ENCODE measurements around the gene PLEKHA7.

The PLEKHA7 gene

GRCh38 chr11:16793009-16793408, 221.2 kb downstream of the PLEKHA7 start:
- H3K4me3 ChIP-seq (replicated peaks; ENCODE audit: low read depth, low read length) = no peak overlapping the region
- no peak for TF ChIP-seq CTCF (IDR thresholded peaks at IDR 0.05; ENCODE audit: low read length, missing control alignments)
- DNase-seq (ENCODE audit: low read depth) = no peak

DNA sequence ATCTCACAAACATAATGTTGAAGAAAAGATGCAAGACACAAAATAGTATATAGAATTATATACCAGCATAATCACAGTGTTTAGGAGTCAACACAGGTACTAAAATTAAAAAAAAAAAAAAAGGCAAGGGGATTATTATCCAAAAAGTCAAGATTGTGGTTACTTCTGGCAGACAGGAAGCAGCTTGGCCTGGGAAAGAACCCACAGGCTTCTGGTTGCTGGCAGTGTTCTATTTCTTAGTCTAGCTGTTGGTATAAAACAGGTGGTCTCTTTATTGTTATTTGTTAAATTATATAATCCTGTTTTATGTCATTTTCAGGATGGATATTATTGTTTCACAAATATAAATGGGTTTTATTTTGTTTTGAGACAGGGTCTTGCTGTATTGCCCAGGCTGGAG, 221.8 kb downstream of the PLEKHA7 start:
- no peak for TF ChIP-seq CTCF (IDR thresholded peaks at IDR 0.05; ENCODE audit: low read length, missing control alignments)
- DNase-seq (ENCODE audit: low read depth) = peak; percentile 44
- H3K4me3 ChIP-seq (replicated peaks; ENCODE audit: low read depth, low read length) = no peak overlapping the region

GRCh38 chr11:16791191-16791961, 222.8 kb downstream of the PLEKHA7 start:
- H3K4me3 ChIP-seq (replicated peaks; ENCODE audit: low read depth, low read length) = no peak overlapping the region
- DNase-seq (ENCODE audit: low read depth) = peak; percentile 97

DNA sequence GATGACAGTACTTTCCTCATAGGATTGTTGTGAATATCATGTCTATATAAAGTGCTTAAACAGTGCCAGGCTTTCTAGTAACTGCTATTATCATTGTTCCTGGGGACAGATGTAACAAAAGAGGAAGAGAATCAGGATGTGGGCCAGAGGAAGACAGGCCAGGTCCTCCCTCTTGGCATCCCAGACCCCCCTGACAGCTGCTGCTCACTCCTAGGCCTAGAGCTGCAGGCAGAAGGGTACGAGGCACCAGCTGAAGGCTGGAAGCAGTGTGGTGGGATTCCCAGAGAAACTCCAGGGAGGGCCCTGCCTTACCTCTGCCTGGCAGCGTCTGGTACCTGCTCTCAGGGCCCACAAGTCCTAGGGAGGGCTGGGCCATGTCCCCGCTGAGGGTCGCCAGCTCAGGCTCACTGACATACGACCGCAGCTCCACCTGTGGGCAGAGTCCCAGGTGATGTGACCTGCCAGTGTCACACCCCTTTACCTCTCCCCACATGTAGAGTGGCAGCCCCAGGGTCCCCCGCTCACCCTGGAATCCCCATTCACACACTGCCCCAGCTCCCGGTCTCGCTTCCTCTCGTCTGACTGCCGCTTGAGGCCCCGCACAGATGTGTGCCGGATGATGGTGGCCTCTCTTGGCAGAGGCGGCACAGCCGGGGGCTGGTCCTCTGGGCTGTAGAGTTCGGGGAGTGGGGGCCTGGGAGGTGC, 223.6 kb downstream of the PLEKHA7 start:
- DNase-seq (ENCODE audit: low read depth) = no peak
- TF ChIP-seq CTCF (IDR thresholded peaks at IDR 0.05; ENCODE audit: low read length, missing control alignments) = no peak
- no peak overlapping the region for H3K4me3 ChIP-seq (replicated peaks; ENCODE audit: low read depth, low read length)

More at GRCh38 chr11:16791191-16791961, 222.8 kb downstream of the PLEKHA7 start:
- no peak for TF ChIP-seq CTCF (IDR thresholded peaks at IDR 0.05; ENCODE audit: low read length, missing control alignments)

DNA sequence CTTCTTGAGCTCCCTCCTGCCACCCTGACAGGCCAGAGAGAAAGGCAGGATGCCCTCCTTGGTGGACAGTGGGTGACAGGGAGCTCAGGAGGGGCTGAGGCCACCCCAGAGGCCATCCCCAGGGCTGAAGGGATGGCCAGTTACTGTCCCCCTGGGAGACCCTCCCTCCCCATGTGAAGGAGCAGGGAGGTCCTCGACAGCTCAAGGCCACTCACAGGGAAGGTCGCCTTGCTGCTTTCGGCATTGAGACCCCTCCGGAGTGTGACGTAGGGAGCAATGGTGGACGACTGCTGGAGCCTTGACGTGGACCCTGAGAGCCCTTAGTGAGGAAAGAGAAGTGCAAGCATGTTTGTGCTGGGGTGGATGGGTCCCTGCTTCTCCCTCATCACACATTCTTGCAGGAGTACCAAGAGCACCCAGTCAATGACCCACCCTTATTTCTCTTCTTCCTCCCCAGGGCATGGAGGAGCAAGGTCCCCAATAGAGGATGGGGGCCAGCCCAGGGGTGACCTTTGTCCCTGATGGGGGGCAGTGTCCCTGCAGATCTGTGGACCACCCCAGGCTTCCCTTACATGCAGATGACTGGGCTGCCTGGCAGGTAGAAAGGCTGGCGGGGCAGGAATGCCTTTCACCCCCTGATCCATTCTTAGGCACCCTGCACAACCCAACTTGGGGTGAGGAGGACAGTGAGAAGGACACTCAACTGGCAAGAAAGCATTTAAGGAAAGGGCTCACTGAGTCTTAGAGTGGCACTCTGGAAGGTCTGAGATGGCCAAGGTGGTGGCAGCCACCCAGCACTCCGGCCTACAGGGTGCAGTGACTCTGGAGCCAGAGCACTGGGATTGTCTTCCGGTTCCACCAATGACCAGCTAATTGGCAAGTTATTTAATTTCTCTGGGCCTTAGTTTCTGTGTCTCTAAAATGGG, 224.4 kb downstream of the PLEKHA7 start:
- TF ChIP-seq CTCF (IDR thresholded peaks at IDR 0.05; ENCODE audit: low read length, missing control alignments) = no peak
- DNase-seq (ENCODE audit: low read depth) = no peak
- H3K4me3 ChIP-seq (replicated peaks; ENCODE audit: low read depth, low read length) = no peak overlapping the region

- no peak overlapping the region for H3K4me3 ChIP-seq (replicated peaks; ENCODE audit: low read depth, low read length)
- DNase-seq (ENCODE audit: low read depth) = no peak
- no peak for TF ChIP-seq CTCF (IDR thresholded peaks at IDR 0.05; ENCODE audit: low read length, missing control alignments)
Measured at GRCh38 chr11:16789063-16789420, 225.2 kb downstream of the PLEKHA7 start.
